Activated effector memory CD4-positive, alpha-beta T cell treated with anti-CD3 and anti-CD28 coated beads, Interleukin-2, amount 50 U/mL, for 16 hours (primary cell): Measurements from ENCODE around the gene CDKN3.
"Not testable (repeated sequence)": the region's sequence is repeated elsewhere in the genome, so short reads cannot be mapped to it uniquely, and the experiment has no call there.

Experiments
- DNase-seq: peaks from one replicate; pipeline ENCODE4 v3.0.0-alpha.2; 2020

CDKN3 gene

GRCh38 chr14:54370323-54371198 lies 26.2 kb upstream of the CDKN3 start:
- no peak for DNase-seq

- no peak for DNase-seq
Measured at GRCh38 chr14:54374117-54374884, 22.5 kb upstream of the CDKN3 start.

GRCh38 chr14:54377501-54377900 lies 19.3 kb upstream of the CDKN3 start:
- no peak for DNase-seq

- DNase-seq, result not testable (repeated sequence)
Measured at GRCh38 chr14:54378893-54379292, 17.9 kb upstream of the CDKN3 start.

GRCh38 chr14:54380558-54380957 lies 16.2 kb upstream of the CDKN3 start:
- not testable (repeated sequence) for DNase-seq

GRCh38 chr14:54381821-54382220 lies 15.0 kb upstream of the CDKN3 start:
- no peak for DNase-seq

GRCh38 chr14:54383835-54384234 lies 13.0 kb upstream of the CDKN3 start:
- DNase-seq, result no peak

- no peak for DNase-seq
Measured at GRCh38 chr14:54385556-54385955, 11.3 kb upstream of the CDKN3 start.

- no peak for DNase-seq
Measured at GRCh38 chr14:54387328-54387727, 9.5 kb upstream of the CDKN3 start.

GRCh38 chr14:54392131-54392859 lies 4.5 kb upstream of the CDKN3 start:
- no peak for DNase-seq

GRCh38 chr14:54392986-54393884 lies 3.6 kb upstream of the CDKN3 start:
- DNase-seq, result not testable (repeated sequence)

GRCh38 chr14:54394596-54394995 lies 2.2 kb upstream of the CDKN3 start:
- no peak for DNase-seq

- DNase-seq, result no peak
Measured at GRCh38 chr14:54395284-54395683, 1.5 kb upstream of the CDKN3 start.

- no peak for DNase-seq
Measured at GRCh38 chr14:54395716-54396115, 1.1 kb upstream of the CDKN3 start.

- DNase-seq, result no peak
Measured at GRCh38 chr14:54396183-54396492, 669 bp upstream of the CDKN3 start.

- no peak for DNase-seq
Measured at GRCh38 chr14:54399560-54399959, 2.8 kb downstream of the CDKN3 start.

- not testable (repeated sequence) for DNase-seq
Measured at GRCh38 chr14:54403401-54404005, 6.7 kb downstream of the CDKN3 start.

- no peak for DNase-seq
Measured at GRCh38 chr14:54410215-54410614, 13.4 kb downstream of the CDKN3 start.

GRCh38 chr14:54411371-54411770 lies 14.6 kb downstream of the CDKN3 start:
- no peak for DNase-seq

GRCh38 chr14:54420478-54421142 lies 23.8 kb downstream of the CDKN3 start:
- no peak for DNase-seq

GRCh38 chr14:54423991-54424390 lies 27.2 kb downstream of the CDKN3 start:
- no peak for DNase-seq
